Activated T-helper 1 cell treated with Interleukin-2 at 50 U/mL for 16 hours (primary cell): Measurements from ENCODE around the gene SSH3.
"Not testable (repeated sequence)": the region's sequence is repeated elsewhere in the genome, so short reads cannot be mapped to it uniquely, and the experiment has no call there.

Experiments
- DNase-seq: peaks from one replicate; pipeline ENCODE4 v3.0.0-alpha.2; 2020; ENCODE audit warnings: low read depth

SSH3 gene

GRCh38 chr11:67303132-67303834 lies at the start of gene SSH3:
SSH3 (plus strand) TSS chr11:67303530; CDS start chr11:67303626, 96 bp downstream.
- no peak for DNase-seq

GRCh38 chr11:67253872-67254624 lies 49.3 kb upstream of the SSH3 start:
- DNase-seq, result no peak

GRCh38 chr11:67254798-67255197 lies 48.5 kb upstream of the SSH3 start:
- no peak for DNase-seq

- no peak for DNase-seq
These were observed 48.0 kb upstream of the SSH3 start for GRCh38 chr11:67255353-67255752.

GRCh38 chr11:67255864-67256263 lies 47.5 kb upstream of the SSH3 start:
- no peak for DNase-seq

GRCh38 chr11:67256477-67257135 lies 46.7 kb upstream of the SSH3 start:
- DNase-seq, result no peak

GRCh38 chr11:67260406-67260805 lies 42.9 kb upstream of the SSH3 start:
- DNase-seq, result no peak

GRCh38 chr11:67260885-67261639 lies 42.3 kb upstream of the SSH3 start:
- not testable (repeated sequence) for DNase-seq

- no peak for DNase-seq
These were observed 41.7 kb upstream of the SSH3 start for GRCh38 chr11:67261640-67261945.

GRCh38 chr11:67261946-67262681 lies 41.2 kb upstream of the SSH3 start:
- DNase-seq, result no peak

GRCh38 chr11:67262731-67263675 lies 40.3 kb upstream of the SSH3 start:
- peak; percentile 59 for DNase-seq

GRCh38 chr11:67264260-67264659 lies 39.1 kb upstream of the SSH3 start:
- no peak for DNase-seq

- DNase-seq, result no peak
These were observed 38.3 kb upstream of the SSH3 start for GRCh38 chr11:67264877-67265632.

- peak; percentile 75 for DNase-seq
These were observed 37.5 kb upstream of the SSH3 start for GRCh38 chr11:67265633-67266448.

- no peak for DNase-seq
These were observed 36.7 kb upstream of the SSH3 start, which contains the start of gene GRK2 for GRCh38 chr11:67266449-67267187. GRK2 (plus strand) TSS chr11:67266473; CDS start chr11:67266700, 227 bp downstream.

GRCh38 chr11:67267188-67268080 lies 35.9 kb upstream of the SSH3 start:
- no peak for DNase-seq
